GM18907 (cell line): ENCODE results near the gene CLRN1.
A peak's percentile ranks its signal among the peaks of the same experiment; 100 is the strongest.

Experiments
- ATAC-seq: cut with Tn5 transposase; IDR thresholded peaks from one replicate; pipeline ENCODE4 v1.9.1; 2021; ENCODE audit warnings: mild to moderate bottlenecking, moderate library complexity; ENCODE audit not compliant: unreplicated experiment

Gene CLRN1

DNA sequence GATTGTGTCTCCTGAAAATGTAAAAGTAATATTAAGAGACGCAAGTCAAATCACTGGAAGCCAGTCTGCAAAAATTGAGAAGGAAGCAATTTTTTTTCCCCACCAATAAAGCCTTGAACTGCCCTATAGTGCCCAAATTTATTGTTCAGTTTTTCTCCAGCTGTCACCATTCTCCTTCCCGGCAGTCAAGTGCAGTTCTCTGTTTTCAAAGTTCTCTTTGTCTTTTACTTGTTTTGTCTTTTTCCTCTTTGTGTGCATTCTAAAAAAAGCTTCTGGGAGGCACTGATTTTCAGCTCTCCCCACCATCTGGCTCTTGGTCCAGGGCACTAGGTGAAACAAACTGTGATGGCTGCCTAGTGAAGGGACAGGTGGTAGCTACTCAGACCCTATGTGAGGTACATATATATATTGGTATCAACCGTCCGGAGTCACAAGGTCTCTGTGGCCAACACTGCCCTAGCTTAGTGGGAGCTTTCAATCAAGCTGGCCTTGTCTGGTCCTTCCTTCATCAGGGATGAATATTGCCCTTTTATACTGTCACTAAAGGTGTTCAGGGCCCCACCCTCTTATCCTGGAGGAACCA is 6.1 kb upstream of the CLRN1 start:
- ATAC-seq, result no peak

DNA sequence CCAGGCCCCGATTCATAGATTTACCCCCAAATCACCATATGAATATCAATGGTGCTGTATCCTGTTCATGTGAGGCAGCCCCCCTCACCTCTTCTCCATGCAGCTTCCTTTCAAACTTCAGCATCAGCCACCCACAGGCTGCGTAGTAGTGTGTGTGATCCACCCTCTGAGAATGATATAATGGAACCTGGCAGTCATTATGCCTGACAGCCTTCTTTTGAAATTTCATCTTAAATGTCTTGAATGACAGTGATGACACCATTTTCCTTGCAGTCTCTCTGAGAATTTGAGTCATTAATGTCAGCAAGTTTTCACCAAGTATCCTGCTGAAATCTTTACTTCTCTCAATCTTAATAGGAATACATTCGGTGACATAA is 3.5 kb upstream of the CLRN1 start:
- no peak for ATAC-seq

DNA sequence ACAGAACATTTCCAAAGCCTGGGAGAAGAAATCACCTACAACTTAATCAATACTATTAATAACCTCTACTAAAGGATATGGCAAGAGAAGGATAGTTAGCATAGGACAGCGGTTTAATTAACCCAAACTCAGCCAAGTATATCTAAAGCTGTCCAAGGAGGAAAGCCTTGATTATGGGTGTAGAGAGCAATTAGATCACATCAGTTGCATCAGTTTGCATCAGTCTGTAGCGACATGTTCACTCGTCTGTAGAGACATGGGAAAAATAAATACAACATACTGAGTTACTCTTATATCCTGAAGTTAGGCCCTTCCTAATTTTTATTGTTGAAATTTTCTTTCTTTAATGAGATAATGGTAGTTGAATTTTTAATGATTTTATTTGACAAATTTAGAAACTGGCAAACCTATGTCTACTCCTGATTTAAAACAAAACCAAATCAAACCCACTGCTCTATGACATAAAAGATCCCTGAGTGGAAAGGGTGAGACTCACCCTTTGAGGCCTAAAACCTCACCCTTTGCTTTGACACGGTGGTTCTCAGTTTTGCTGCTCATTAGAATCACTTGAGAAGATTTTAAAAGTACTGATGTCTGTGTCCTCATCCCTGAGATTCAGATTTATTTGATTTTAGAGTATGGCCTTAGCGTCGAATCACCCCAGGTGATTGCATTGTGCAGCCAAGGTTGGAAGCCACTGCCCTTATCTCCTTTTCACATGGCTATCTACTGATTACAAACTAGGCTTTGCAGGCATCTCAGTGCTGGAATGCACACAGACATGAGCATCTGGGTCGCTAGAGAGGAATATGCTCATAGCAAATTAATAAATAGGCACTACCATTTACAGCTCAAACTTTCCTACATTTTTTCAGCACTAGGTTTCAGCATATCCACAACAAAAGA is 2.8 kb upstream of the CLRN1 start:
- ATAC-seq, result no peak

DNA sequence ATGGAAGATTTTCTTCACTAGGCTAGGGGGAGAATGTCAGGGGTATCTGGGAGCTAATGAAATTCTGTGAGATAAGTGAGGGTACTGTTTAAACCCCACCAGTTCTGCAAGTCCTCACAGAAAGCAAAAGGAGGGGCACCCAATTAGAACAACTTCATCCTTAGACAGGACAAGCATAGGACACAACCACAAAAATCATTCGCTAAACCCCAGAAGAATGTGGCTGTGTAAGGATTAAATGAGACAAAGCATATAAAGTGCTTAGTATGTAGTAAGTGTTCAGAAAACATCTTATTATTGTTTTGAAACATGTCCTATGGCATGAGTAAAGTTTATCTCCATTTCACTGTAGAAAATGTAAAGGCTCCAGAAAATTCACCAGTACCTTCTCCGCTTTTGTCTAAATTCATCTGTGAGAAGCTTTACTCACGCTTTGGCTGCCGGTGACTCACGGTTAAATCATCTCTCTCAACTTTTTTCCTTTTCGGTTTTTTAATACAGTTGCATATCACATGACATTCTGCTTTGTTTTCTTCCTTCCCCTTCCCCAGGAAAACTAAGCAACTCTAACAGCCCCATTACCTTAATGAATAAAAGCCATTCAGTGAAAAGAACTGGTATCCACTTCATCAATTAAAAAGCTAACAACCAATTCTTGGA is 1.7 kb downstream of the CLRN1 start:
- ATAC-seq, result no peak

DNA sequence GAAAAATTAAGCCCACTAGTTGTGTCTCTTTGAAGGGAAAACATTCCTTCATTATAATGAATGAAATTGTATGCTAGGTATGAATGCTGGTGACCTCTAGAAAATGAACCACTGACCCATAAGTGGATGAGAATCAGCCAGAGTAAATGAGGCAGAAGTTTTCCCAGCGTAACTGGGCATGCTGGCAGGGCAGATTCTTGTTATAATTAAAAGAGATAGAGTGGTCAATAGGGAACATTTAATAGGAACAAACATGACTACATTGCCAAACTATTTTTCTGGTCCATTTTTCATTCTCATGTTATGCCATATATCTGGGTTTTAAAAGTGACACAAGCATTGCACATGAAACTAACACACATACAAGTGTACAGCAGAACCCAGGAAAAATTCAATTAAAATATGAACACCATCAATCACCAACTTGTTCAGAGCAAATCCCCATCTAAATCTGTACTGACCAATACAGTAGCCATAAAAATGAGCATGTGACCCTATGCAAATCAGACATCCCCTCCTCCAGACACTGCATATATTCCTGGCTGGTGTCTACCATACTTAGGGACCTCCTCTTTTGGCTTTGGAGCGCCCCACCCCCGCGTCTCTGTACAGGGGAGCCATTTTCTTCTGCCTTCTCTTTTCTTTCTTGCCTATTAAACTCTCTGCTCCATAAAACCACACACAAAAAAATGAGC is 4.0 kb downstream of the CLRN1 start:
- ATAC-seq, result no peak

DNA sequence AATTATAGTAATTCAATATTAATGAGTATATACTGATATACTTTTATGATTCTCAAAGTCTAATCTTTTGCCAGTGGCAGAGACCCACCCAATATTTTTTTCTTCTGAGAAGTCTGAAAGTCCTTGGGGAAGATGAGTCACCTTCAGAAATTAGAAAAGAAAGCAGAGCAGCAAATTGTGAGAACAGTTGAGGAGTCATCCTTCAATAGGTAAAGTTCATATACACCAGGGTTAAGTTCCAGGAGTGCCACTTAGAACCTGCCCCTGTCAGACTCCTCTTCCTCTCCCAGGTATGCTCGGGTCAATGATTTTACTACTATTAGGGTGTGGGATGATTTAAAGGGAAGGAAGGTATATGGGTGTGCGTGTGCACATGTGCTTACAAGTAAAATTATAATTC is 7.1 kb downstream of the CLRN1 start:
- ATAC-seq, result no peak

DNA sequence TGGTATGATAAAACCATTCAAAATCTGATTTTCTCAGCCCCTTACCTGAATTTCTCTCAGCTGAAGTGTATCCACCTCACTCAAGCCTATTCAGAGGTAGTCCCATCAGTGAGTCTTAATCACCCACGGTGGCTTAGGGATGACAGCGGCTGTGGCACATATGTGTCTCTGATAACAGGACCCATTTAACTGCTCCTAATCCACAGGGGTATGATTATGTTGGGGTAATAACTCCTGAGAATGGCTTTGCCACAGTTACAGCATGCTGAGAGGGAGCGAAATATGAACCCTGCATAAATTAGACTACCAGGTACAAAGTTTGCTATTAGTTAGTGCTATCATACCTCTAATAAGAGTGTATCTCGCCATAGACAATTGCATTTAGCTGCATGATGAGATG is 10.6 kb downstream of the CLRN1 start:
- no peak for ATAC-seq

DNA sequence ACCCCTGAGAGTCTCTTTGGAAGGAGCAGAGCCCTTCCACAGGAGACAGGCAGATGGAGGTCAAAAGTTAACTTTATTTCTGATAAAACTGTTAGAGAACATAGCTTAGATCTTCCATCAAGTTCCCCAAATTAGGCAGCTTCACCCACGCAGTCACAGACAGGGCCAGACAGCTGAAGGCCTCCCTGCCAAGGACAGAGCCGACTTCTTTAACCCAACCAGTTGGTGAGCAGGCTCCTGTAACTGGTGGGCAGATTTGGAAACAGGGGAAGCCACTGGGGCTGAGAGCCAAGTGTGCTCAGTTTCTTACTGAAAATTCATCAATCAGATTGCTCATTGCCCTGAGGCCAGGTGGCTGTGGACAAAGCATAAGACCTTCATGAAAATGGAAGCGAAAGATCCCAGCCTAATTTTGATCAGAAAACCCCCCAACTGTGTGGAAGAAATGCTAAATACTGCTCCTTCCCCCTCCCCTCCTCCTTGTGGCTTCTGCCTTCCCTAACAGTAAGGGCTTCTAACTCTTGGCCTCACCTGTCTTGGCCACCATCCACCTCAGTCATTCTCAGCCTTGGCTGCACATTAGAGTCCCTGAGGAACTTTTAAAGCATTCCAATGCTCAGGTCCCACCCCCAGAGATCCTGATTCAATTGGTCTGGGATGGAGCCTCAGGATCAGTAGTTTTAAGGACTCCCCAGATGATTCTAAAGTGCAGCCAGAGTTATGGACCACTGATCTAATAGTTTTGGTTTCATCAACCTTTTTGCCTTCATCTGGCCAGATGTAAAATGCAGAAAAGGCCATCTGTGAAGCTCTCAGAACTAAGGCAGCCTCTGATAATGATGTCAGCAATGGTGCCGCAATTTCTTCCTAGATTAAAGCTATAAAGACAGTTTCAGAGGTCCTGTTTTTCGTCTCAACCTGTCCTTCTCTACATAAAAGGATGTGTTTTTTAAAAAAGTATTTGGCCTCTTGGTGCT is 11.5 kb downstream of the CLRN1 start:
- no peak for ATAC-seq

DNA sequence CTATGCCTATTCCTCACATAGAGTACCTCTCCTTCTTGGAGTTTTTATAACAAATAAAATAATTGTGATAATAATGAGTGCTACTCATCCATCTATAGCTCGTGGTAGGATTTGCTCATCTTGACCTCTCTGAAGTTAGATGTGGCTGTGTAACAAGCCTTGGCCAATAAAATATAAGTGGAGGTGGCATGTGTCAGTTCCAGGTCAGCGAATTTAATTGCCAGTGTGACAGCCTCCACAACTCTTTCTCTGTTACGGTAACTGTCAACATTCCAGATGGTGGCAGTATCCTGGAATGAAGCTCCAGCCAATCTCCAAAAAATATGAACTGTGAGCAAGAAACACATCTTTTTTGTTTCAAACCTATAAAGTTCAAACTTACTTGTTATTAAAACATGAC is 13.8 kb downstream of the CLRN1 start:
- ATAC-seq, result no peak

DNA sequence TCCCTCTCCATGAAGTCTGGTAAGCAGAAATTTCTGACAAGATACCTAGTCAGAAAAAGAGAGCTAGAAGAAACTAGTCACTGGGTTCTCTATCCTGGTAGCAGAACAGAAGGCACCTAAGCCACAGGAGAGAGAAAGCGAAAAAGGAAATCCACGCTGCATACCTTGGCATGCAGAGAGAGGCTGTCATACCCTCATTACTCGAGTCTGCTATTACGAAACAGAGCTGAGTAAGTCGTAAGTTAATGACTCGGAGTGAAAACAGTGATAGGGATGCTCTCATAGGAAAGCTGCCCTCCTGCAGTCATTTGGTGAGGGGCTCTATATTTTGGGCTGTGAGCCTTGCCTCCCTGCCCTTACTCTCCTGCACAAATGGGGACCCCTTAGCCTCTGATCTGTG is 16.2 kb downstream of the CLRN1 start:
- no peak for ATAC-seq

DNA sequence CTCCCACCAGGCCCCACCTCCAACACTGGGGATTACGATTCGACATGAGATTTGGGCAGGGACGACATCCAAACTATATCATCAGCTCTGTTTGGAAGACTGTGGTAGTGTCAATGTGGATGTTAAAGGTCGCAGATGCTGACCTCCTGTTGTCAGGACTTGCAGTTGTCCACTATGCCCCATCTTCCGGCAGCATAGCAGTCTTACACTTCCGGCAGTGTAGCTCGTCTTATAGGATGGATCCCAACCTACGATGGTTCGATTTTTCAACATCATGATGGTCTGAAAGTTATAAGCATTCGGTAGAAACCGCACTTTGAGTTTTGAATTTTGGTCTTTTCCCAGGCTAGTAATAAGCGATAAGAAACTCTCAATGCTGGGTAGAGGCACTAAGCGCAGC is 20.6 kb downstream of the CLRN1 start:
- ATAC-seq, result no peak

DNA sequence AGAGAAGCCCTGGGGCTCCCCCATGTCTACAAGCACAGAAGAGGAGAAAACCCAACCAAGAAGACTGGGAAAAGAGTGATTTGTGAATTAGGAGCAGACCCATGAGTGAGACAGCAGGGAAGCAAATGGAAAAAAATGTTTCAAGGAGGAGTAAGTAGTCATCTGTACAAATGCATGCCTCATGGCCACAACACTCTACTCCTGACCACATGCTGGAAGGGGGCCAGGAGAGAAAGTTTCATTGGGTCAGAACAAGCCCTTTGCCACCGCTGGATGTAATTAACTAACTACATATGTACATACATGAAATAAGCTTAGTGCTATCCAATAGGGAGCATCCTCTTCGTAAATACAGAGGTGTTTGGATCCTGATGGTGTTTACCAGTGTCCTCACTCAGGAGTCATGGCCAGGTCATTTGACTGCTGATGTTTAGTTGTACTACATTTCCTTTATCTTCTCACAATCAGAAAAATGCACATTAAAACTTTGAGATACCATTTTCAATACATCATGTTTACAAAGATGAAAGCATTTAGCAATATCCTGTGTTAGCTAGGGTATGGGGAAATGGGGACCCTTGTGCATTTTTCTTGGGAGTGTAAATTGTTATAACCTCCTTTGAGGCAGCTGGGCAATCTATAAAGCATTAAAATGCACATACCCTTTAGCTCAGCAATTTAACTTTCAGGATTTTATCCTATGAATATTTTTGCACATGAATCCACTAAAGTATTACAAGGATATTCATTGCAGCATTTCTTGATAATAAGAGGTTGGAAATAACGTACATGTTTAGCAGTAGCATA is 27.1 kb downstream of the CLRN1 start:
- ATAC-seq, result no peak

DNA sequence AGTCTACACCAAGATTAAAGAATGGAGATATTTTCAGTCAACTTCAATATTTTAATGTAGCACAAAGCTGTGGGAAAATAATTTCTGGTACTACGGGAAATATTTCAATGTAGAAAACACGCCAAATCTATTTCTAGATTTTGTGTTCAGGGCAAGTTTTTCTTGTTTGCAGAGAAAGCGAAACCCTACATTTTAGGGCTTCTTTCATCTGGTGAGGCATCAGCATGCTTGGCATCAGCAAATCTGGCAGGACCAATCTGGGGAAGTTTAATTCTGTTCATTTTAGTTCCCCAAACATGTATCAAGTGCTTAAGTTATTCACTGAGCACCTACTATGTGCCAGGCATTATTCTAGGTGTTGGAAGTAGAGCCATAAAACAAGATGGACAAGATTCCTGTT is 30.3 kb downstream of the CLRN1 start:
- no peak for ATAC-seq

DNA sequence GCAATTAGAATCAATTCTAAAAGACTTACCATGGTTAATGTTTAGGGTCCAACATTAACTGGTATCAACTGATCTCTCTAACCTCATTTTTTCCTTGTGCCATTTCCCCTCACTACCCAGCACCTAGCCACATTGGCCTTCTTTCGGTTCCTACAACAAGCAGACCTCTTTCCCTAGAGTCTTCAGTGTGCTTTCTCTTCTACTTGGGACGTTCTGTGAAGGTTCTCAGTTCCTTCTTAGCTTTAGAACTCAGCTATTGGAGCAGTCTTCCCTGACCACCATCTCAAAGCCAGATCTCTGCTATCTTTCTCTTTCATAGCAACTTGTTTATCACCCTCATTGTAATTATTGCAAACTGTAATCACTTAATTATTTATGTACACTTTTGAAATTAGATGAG is 35.8 kb downstream of the CLRN1 start:
- peak; percentile 92 for ATAC-seq

DNA sequence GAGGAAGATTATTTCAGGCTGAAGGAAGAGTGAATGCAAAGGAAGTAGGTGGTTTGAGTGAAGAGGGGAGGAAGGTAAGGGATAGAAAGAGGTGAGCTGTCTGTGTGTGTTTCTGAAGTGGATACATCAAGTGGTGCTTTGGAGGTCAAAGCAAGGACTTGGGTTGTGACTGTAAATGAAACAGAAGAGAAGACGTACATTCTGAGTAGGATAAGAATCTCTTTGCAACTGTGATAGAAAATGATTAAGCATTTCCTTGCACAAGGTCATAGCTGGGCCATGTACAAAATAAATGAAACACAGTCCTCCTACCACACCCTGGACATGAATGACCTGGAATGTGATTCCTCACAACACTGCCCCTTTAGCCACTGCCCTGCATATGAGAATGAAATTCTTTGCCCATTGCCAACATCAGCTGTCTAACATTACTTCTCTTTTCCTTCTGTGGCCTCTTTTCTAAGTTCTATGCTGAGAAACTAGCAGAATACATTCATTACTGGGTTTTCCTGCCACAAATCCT is 39.0 kb downstream of the CLRN1 start:
- no peak for ATAC-seq

DNA sequence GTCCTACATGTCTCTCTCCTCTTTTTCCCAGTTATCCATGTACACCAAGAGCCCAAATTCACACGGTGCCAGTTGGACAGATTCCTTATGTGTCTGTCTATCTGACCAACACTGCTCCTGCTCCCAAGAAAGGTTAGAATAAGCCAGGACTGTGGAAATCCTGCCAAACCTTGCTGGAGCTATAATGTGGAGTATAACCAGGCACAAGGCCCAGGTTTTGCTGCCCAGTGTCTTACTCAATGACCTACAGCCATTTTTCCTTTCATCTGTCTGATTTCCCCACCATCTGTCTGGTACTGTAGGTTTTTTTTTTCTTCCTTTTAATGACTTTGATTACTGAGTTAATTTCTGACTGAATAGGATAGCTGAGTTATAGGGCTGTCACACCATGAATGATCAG is 40.8 kb downstream of the CLRN1 start:
- ATAC-seq, result no peak

DNA sequence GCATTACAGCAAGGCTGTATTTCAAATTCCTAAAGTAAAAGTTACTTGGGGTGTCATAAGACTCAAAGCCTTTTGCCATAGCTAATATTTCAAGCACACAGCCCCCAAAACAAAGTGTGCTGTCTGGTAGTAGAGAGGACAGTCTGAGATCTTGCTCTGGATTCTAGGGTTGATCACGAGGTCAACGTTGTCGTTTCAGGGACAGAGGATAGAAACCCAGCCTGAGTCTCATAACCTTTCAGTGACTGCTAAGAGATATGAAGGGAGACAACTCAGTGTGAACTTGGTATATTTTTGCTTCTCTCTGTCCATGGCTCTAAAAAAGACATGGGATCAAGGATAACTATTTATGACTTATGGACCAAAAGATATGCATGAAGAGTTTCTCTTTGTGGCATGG is 41.7 kb downstream of the CLRN1 start:
- ATAC-seq, result no peak

DNA sequence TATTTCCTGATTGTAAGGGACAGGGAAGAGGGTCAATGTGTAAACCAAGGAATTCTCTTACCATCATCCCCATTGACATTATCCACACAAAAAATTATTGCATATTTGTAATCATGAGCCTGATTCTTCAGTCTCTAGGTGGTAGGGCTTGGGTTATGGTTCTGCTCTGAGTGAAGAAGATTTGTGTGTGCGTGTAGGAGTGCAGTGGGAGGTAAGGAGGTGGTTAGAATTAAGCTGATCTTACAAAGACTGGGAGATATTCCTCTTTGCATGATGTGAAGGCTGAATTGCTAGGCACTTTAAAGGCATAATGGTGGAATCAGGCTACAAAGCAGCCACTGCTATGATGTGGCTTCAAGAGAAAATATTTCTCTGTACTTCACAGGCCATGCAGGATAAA is 44.3 kb downstream of the CLRN1 start:
- ATAC-seq, result no peak

DNA sequence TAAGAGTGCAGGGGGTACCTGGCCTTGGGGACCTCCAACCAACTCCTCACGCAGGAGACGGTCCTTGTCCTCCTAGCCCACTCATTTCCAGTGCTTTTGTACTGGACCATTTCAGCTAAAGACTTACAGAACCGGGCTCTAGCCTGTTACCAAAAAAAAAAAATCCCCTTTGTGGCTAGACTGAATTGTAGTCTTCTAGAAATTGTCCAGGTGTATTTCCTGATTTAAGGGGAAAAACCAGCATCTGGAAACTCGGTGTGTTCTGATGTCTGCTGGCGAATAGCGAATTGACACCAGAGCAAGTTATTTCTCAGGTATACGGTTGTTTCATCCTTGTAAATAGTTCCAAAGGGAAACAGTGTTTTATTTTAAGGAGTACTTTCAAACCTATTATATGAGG is 46.2 kb downstream of the CLRN1 start:
- no peak for ATAC-seq
